Vein endothelial cell (primary cell): ENCODE measurements around the gene RFPL4A. TPM values are rescaled to one million over a fixed set of nuclear protein-coding genes. Genes with fewer than 3 reads are reported as not detected.

Experiments
- total RNA-seq: library from RNA; depleted of rRNA; stranded (reverse); fragments of >200 nt; gene quantifications from 2 replicates; pipeline ENCODE4 v1.2.3, GENCODE V29; 2012

Gene RFPL4A
- 2.3 TPM in 1 of 2 replicates, not detected in the other for total RNA-seq

GRCh38 chr19:55758797-55759196, at the start of gene RFPL4A:
Gene RFPL4A (plus strand): TSS chr19:55759097. CDS start chr19:55761801, 2,704 bp downstream.

GRCh38 chr19:55738302-55738701, 20.6 kb upstream of the RFPL4A start, which contains the start of gene NLRP9:
Gene NLRP9 (minus strand): TSS chr19:55738402. CDS start chr19:55738374, 28 bp downstream.

GRCh38 chr19:55768818-55769217, 9.9 kb downstream of the RFPL4A start, which contains the start of gene RFPL4AL1:
Gene RFPL4AL1 (plus strand): TSS chr19:55769118. CDS start chr19:55771805, 2,687 bp downstream.

Other genes starting within 250 kb of the RFPL4A start
- not detected in 2 replicates for gene SBK2, start 222.0 kb upstream of the RFPL4A start, total RNA-seq
- under 0.01 and 0.10 TPM in 2 replicates for gene SBK3, start 213.6 kb upstream of the RFPL4A start, total RNA-seq
- gene ZNF579, start 178.2 kb upstream of the RFPL4A start, total RNA-seq, result 5.1 and 11.8 TPM in 2 replicates
- gene FIZ1, start 159.6 kb upstream of the RFPL4A start, total RNA-seq, result 3.9 and 4.9 TPM in 2 replicates
- gene ZNF524, start 158.8 kb upstream of the RFPL4A start, total RNA-seq, result 11.9 and 13.7 TPM in 2 replicates
- gene ZNF865, start 153.4 kb upstream of the RFPL4A start, total RNA-seq, result 1.2 and 2.0 TPM in 2 replicates
- 4.5 and 6.5 TPM in 2 replicates for gene ZNF784, start 134.5 kb upstream of the RFPL4A start, total RNA-seq
- gene ZNF580, start 118.1 kb upstream of the RFPL4A start, total RNA-seq, result 6.9 and 7.4 TPM in 2 replicates
- 20.1 and 34.9 TPM in 2 replicates for gene ZNF581, start 115.4 kb upstream of the RFPL4A start, total RNA-seq
- 9.4 and 14.0 TPM in 2 replicates for gene CCDC106, start 110.9 kb upstream of the RFPL4A start, total RNA-seq
- gene U2AF2, start 104.1 kb upstream of the RFPL4A start, total RNA-seq, result 109 and 121 TPM in 2 replicates
- 59.1 and 74.6 TPM in 2 replicates for gene EPN1, start 83.9 kb upstream of the RFPL4A start, total RNA-seq
- gene NLRP9, start 20.7 kb upstream of the RFPL4A start, total RNA-seq, result not detected in 2 replicates
- 0.33 TPM in 1 of 2 replicates, not detected in the other for gene RFPL4AL1, start 10.0 kb downstream of the RFPL4A start, total RNA-seq
- gene NLRP11, start 72.9 kb downstream of the RFPL4A start, total RNA-seq, result under 0.01 TPM in 1 of 2 replicates, not detected in the other
- gene NLRP4, start 77.4 kb downstream of the RFPL4A start, total RNA-seq, result not detected in 2 replicates
- gene NLRP13, start 173.2 kb downstream of the RFPL4A start, total RNA-seq, result not detected in 2 replicates
- gene NLRP8, start 188.7 kb downstream of the RFPL4A start, total RNA-seq, result not detected in 2 replicates
- not detected in 2 replicates for gene NLRP5, start 227.7 kb downstream of the RFPL4A start, total RNA-seq